Endothelial cell of umbilical vein (primary cell): ENCODE results near the gene CUL9. TPM values are rescaled to one million over a fixed set of nuclear protein-coding genes. Genes with fewer than 3 reads are reported as not detected.

ENCODE experiments used
- BruUV-seq: library from RNA; stranded (reverse); fragments of 400-500 nt; replicated peaks from 2 replicates; lab custom pipeline; 2021; lab: Mats Ljungman, UMichigan
- CTCF ChIA-PET: fragments of 300-600, 350-600 bp; sonication (Branson Sonifier 250); formaldehyde crosslinking; loops from one replicate; lab custom pipeline; 2021; ENCODE audit warnings: antibody characterized with exemption, inconsistent platforms; lab: Charles Lee
- POLR2A ChIA-PET: fragments of 300-600, 350-600 bp; sonication (Branson Sonifier 250); formaldehyde crosslinking; loops from one replicate; lab custom pipeline; 2021; ENCODE audit warnings: antibody characterized with exemption, inconsistent platforms; lab: Charles Lee
- DNase-seq: peaks from one replicate; pipeline ENCODE4 v3.0.0-alpha.2; 2011; ENCODE audit warnings: low read depth, low spot score
- FAIRE-seq: peaks from 2 replicates; lab custom pipeline; 2011; peaks lifted over from hg19 to GRCh38; lab: Jason Lieb, UNC
- H2AFZ ChIP-seq: 2 replicates; pipeline ENCODE4 v1.6.0; 2012; ENCODE audit warnings: low read depth, low read length, control low read depth, inconsistent platforms
- H3K27ac ChIP-seq: 2 replicates; pipeline ENCODE4 v1.5.1; 2011; ENCODE audit warnings: low read depth, mild to moderate bottlenecking, control low read depth, low read length, moderate library complexity; ENCODE audit not compliant: insufficient read depth
- H3K27me3 ChIP-seq, 2 experiments: 2 replicates each; pipeline versions ENCODE4 v1.6.0 to v1.6.1; 2011; ENCODE audit warnings: low read length in 2 of 2, mixed read lengths in 1 of 2; ENCODE audit not compliant: control insufficient read depth in 2 of 2, insufficient read depth in 2 of 2
- H3K36me3 ChIP-seq, 2 experiments: 2 replicates in 1 of 2; 3 replicates in 1 of 2; pipeline ENCODE4 v1.5.1; 2011; ENCODE audit warnings: low read length in 2 of 2, mild to moderate bottlenecking in 1 of 2, moderate library complexity in 1 of 2; ENCODE audit not compliant: control insufficient read depth in 2 of 2, insufficient read depth in 2 of 2; ENCODE audit errors: extremely low read depth in 1 of 2
- H3K4me1 ChIP-seq: 3 replicates; pipeline ENCODE4 v1.5.1; 2011; ENCODE audit warnings: mild to moderate bottlenecking, low read length; ENCODE audit not compliant: control insufficient read depth, insufficient read depth; ENCODE audit errors: extremely low read depth
- H3K4me2 ChIP-seq: 2 replicates; pipeline ENCODE4 v1.6.1; 2011; ENCODE audit warnings: low read length, control low read depth, mixed read lengths; ENCODE audit not compliant: insufficient read depth
- H3K4me3 ChIP-seq, 3 experiments: fragments of 200-600 bp in 1 of 3; sonication (generic), shearing (Covaris generic) in 1 of 3; replicated peaks in 1 of 3; 2 replicates each; pipeline ENCODE4 v1.5.1; 2011 to 2016; ENCODE audit warnings: control low read depth in 3 of 3, low read length in 3 of 3, mild to moderate bottlenecking in 2 of 3, inconsistent platforms in 1 of 3, low read depth in 1 of 3, moderate library complexity in 1 of 3; ENCODE audit not compliant: insufficient read depth in 1 of 3
- H3K79me2 ChIP-seq: 2 replicates; pipeline ENCODE4 v1.6.0; 2012; ENCODE audit warnings: low read length, inconsistent platforms; ENCODE audit not compliant: control insufficient read depth, insufficient read depth
- H3K9ac ChIP-seq: replicated peaks from 2 replicates; pipeline ENCODE3; 2011; ENCODE audit warnings: low read length, control low read depth; ENCODE audit not compliant: insufficient read depth; ENCODE audit errors: extremely low read depth
- H3K9me1 ChIP-seq: replicated peaks from 3 replicates; pipeline ENCODE4 v1.6.0; 2011; ENCODE audit warnings: mild to moderate bottlenecking, low read length; ENCODE audit not compliant: control insufficient read depth, insufficient read depth; ENCODE audit errors: extremely low read depth
- H3K9me3 ChIP-seq: replicated peaks from 2 replicates; pipeline ENCODE4 v1.5.1; 2012; ENCODE audit warnings: low read length, inconsistent platforms; ENCODE audit not compliant: control insufficient read depth, insufficient read depth
- H4K20me1 ChIP-seq: replicated peaks from 2 replicates; pipeline ENCODE3; 2011; ENCODE audit warnings: mild to moderate bottlenecking, low read length; ENCODE audit not compliant: control insufficient read depth, insufficient read depth; ENCODE audit errors: extremely low read depth
- CTCF ChIP-seq, 2 donors: IDR thresholded peaks; 1 replicate in 1 of 2; 2 replicates in 1 of 2; pipeline ENCODE4 v1.5.1; 2011; ENCODE audit warnings: low read length in 2 of 2, mild to moderate bottlenecking in 2 of 2, moderate library complexity in 2 of 2, control low read depth in 1 of 2, inconsistent platforms in 1 of 2, low read depth in 1 of 2; ENCODE audit not compliant: insufficient read depth in 1 of 2; ENCODE audit errors: extremely low read depth in 1 of 2
- EZH2 ChIP-seq: IDR thresholded peaks from 2 replicates; pipeline ENCODE4 v1.6.1; 2012; ENCODE audit warnings: borderline replicate concordance, low read depth, mild to moderate bottlenecking, moderate library complexity, low read length, inconsistent platforms; ENCODE audit not compliant: severe bottlenecking
- FOS ChIP-seq: IDR thresholded peaks from 2 replicates; pipeline ENCODE4 v1.6.1; 2011; ENCODE audit warnings: mild to moderate bottlenecking, low read length, moderate library complexity, borderline replicate concordance; ENCODE audit not compliant: insufficient read depth
- GATA2 ChIP-seq: IDR thresholded peaks from 2 replicates; pipeline ENCODE4 v1.7.0; 2011; ENCODE audit warnings: low read depth, mild to moderate bottlenecking, moderate library complexity, mixed read lengths, low read length; ENCODE audit not compliant: insufficient read length, insufficient read depth
- JUN ChIP-seq: IDR thresholded peaks from 2 replicates; pipeline ENCODE4 v1.6.1; 2011; ENCODE audit warnings: borderline replicate concordance, low read depth; ENCODE audit not compliant: insufficient read length, insufficient read depth
- MAX ChIP-seq: IDR thresholded peaks from 2 replicates; pipeline ENCODE4 v1.6.1; 2011; ENCODE audit not compliant: insufficient read depth, insufficient read length
- MYC ChIP-seq: IDR thresholded peaks from one replicate; pipeline ENCODE4 v1.6.1; 2011; ENCODE audit warnings: mild to moderate bottlenecking, low read depth, low read length
- POLR2A ChIP-seq: IDR thresholded peaks from 2 replicates; pipeline ENCODE4 v1.6.1; 2012; ENCODE audit warnings: low read depth, mild to moderate bottlenecking, control low read depth, low read length
- POLR2AphosphoS5 ChIP-seq: IDR thresholded peaks from 2 replicates; pipeline ENCODE4 v1.6.1; 2012; ENCODE audit warnings: low read depth, mild to moderate bottlenecking, control low read depth, low read length, moderate library complexity; ENCODE audit not compliant: insufficient read depth
- dilution Hi-C: fragments of 300-500 bp; cut with MboI; formaldehyde crosslinking; loops from one replicate; pipeline ENCODE4 v1.15.0; 2019; ENCODE audit warnings: low sequenced_read_pairs; ENCODE audit not compliant: extremely low pct_ligation_motif_present
- intact Hi-C: fragments of 100-400 bp; cut with micrococcal nuclease; formaldehyde crosslinking; loops from one replicate; pipeline ENCODE4 v1.10.0; 2022
- polyA plus RNA-seq, 4 experiments: library from polyadenylated mRNA; depleted of rRNA in 3 of 4; stranded (reverse) in 3 of 4; unstranded in 1 of 4; fragments of >200 nt; gene quantifications; 2 replicates each; pipeline versions ENCODE4 v1.2.1 to v1.2.3, GENCODE V29; 2011 to 2012; ENCODE audit warnings: missing spikeins in 1 of 4
- total RNA-seq: library from RNA; stranded (reverse); gene quantifications from 2 replicates; pipeline ENCODE4 v1.2.3, GENCODE V29; 2021

Gene CUL9
- total and polyA plus RNA-seq, 2 donors (not counting 3 experiments of a cell fraction or from before 2014, with no cell fraction given) = 38.7 to 46.0 TPM

- dilution Hi-C loops = no loop called here
- no TSS peak for BruUV-seq
- TF ChIP-seq MAX (no peak), MYC (no peak), EZH2 (no peak), FOS (no peak), POLR2A (no peak), CTCF (IDR thresholded peaks at IDR 0.05; ENCODE audit: extremely low read depth in 1 of 2, insufficient read depth in 1 of 2, low read depth in 1 of 2, low read length in 2 of 2) (no peak), GATA2 (no peak), POLR2AphosphoS5 (no peak), JUN (no peak)
- Histone ChIP-seq H3K36me3 (no peaks in the 10 kb centered on the region), H3K4me1 (no peaks in the 10 kb centered on the region), H2AFZ (no peak overlapping the region), H3K4me3 (no peak overlapping the region), H4K20me1 (no peaks in the 10 kb centered on the region), H3K79me2 (no peaks in the 10 kb centered on the region), H3K4me2 (no peak overlapping the region), H3K9me3 (no peaks in the 10 kb centered on the region), H3K27ac (no peak overlapping the region), H3K9me1 (no peaks in the 10 kb centered on the region), H3K27me3 (peaks cover 35 to 50% of the 10 kb centered on the region in 2 experiments), H3K9ac (no peak overlapping the region)
- CTCF ChIA-PET = interaction anchor here (2.3 kb wide), 1 partner anchor 10 kb away, joined by 26 read pairs; the partner anchor contains the start of gene DNPH1
- POLR2A ChIA-PET = no interaction called here
- no peak for DNase-seq
- intact Hi-C loops = no loop called here
- no peak for FAIRE-seq
Observed at GRCh38 chr6:43239054-43239453, 57.1 kb downstream of the CUL9 start.
